HCT116 (cell line): ENCODE data around the gene TSKU. TPM values are rescaled to one million over a fixed set of nuclear protein-coding genes. Genes with fewer than 3 reads are reported as not detected.
"Not testable (repeated sequence)": the region's sequence is repeated elsewhere in the genome, so short reads cannot be mapped to it uniquely, and the experiment has no call there.

Source experiments
- ATAC-seq: fragments of 200-7000 bp; cut with Tn5 transposase; 2 replicates; pipeline ENCODE4 v1.9.1; 2020; ENCODE audit warnings: mild to moderate bottlenecking, moderate library complexity
- BruUV-seq: library from RNA; stranded (reverse); fragments of 400-500 nt; replicated peaks from 2 replicates; lab custom pipeline; 2021; lab: Mats Ljungman, UMichigan
- CTCF ChIA-PET: fragments of 300-600 bp; sonication (Branson Sonifier 250); formaldehyde crosslinking; loops from one replicate; lab custom pipeline; 2021; ENCODE audit warnings: antibody characterized with exemption; lab: Charles Lee
- POLR2A ChIA-PET: fragments of 300-600, 350-600 bp; sonication (Branson Sonifier 250); formaldehyde crosslinking; loops from one replicate; lab custom pipeline; 2021; ENCODE audit warnings: antibody characterized with exemption; lab: Charles Lee
- RAD21 ChIA-PET, 2 experiments: fragments of 300-600 bp; sonication (Branson Sonifier 250); formaldehyde crosslinking; loops; one replicate each; lab custom pipeline; 2023; ENCODE audit warnings: low total read pairs in 2 of 2; ENCODE audit not compliant: uncharacterized antibody in 2 of 2, unreplicated experiment in 2 of 2, low non-redundant PET in 1 of 2; lab: Charles Lee
- DNase-seq: peaks from one replicate; pipeline ENCODE4 v3.0.0-alpha.2; 2010; ENCODE audit warnings: low read depth, low spot score
- H2AFZ ChIP-seq: fragments of 200-600 bp; shearing (Covaris generic), sonication (generic); 2 replicates; pipeline ENCODE4 v1.6.1; 2017; ENCODE audit warnings: low read depth, mixed run types, mixed read lengths, antibody characterized with exemption, low read length; ENCODE audit not compliant: poor library complexity, severe bottlenecking
- H3K27ac ChIP-seq: 2 replicates; pipeline ENCODE4 v1.5.1; 2012; ENCODE audit warnings: low read depth, low read length
- H3K27me3 ChIP-seq: fragments of 200-600 bp; sonication (generic); 2 replicates; pipeline ENCODE4 v1.6.1; 2016; ENCODE audit warnings: mixed run types, low read length, mixed read lengths; ENCODE audit not compliant: insufficient read depth
- H3K36me3 ChIP-seq, 2 experiments: fragments of 200-500 bp in 1 of 2; fragments of 200-600 bp in 1 of 2; sonication (Bioruptor generic) in 1 of 2; sonication (generic) in 1 of 2; 2 replicates each; pipeline versions ENCODE4 v1.5.1 to v1.6.1; 2014 to 2016; ENCODE audit warnings: low read length in 2 of 2, inconsistent platforms in 1 of 2, mixed read lengths in 1 of 2, mixed run types in 1 of 2; ENCODE audit not compliant: insufficient read depth in 2 of 2, control insufficient read depth in 1 of 2
- H3K4me1 ChIP-seq, 2 experiments: fragments of 200-600 bp in 1 of 2; sonication (generic) in 1 of 2; 2 replicates each; pipeline versions ENCODE4 v1.5.1 to v1.6.1; 2012 to 2017; ENCODE audit warnings: low read length in 2 of 2, inconsistent platforms in 1 of 2, mild to moderate bottlenecking in 1 of 2, mixed read lengths in 1 of 2, mixed run types in 1 of 2, moderate library complexity in 1 of 2; ENCODE audit not compliant: insufficient read depth in 2 of 2, control insufficient read depth in 1 of 2
- H3K4me2 ChIP-seq: fragments of 200-600 bp; sonication (generic); 2 replicates; pipeline ENCODE4 v1.6.1; 2017; ENCODE audit warnings: mixed run types, low read length, mixed read lengths
- H3K4me3 ChIP-seq, 2 experiments: fragments of 200-600 bp in 1 of 2; sonication (generic) in 1 of 2; replicated peaks in 1 of 2; 2 replicates each; pipeline ENCODE4 v1.5.1; 2011 to 2016; ENCODE audit warnings: low read length in 2 of 2, control low read depth in 1 of 2, low read depth in 1 of 2, mild to moderate bottlenecking in 1 of 2, mixed read lengths in 1 of 2, mixed run types in 1 of 2
- H3K79me2 ChIP-seq: fragments of 200-600 bp; sonication (generic); 2 replicates; pipeline ENCODE4 v1.6.1; 2017; ENCODE audit warnings: mild to moderate bottlenecking, mixed run types, low read length, moderate library complexity, mixed read lengths; ENCODE audit not compliant: insufficient read depth
- H3K9ac ChIP-seq: fragments of 200-600 bp; sonication (generic); 2 replicates; pipeline ENCODE4 v1.6.1; 2016; ENCODE audit warnings: low read length, mixed read lengths
- H3K9me2 ChIP-seq: fragments of 200-600 bp; sonication (generic), shearing (Covaris generic); 2 replicates; pipeline ENCODE4 v1.6.1; 2017; ENCODE audit warnings: mixed run types, mild to moderate bottlenecking, moderate library complexity; ENCODE audit not compliant: insufficient read depth
- H3K9me3 ChIP-seq, 2 experiments: fragments of 200-500 bp in 1 of 2; fragments of 200-600 bp in 1 of 2; sonication (Bioruptor generic) in 1 of 2; sonication (generic) in 1 of 2; 2 replicates each; pipeline ENCODE4 v1.6.1; 2014 to 2017; ENCODE audit warnings: low read length in 2 of 2, mixed read lengths in 2 of 2, inconsistent platforms in 1 of 2, low read depth in 1 of 2, mild to moderate bottlenecking in 1 of 2, mixed run types in 1 of 2, moderate library complexity in 1 of 2; ENCODE audit not compliant: control insufficient read depth in 1 of 2, insufficient read depth in 1 of 2
- H4K20me1 ChIP-seq: fragments of 200-600 bp; sonication (generic), shearing (Covaris generic); 2 replicates; pipeline ENCODE4 v1.6.1; 2017; ENCODE audit warnings: mixed run types, mild to moderate bottlenecking, moderate library complexity; ENCODE audit not compliant: insufficient read depth
- CEBPB ChIP-seq: IDR thresholded peaks from 2 replicates; pipeline ENCODE4 v1.6.1; 2012; ENCODE audit warnings: low read depth
- ELF1 ChIP-seq: IDR thresholded peaks from 2 replicates; pipeline ENCODE4 v1.6.1; 2012; ENCODE audit warnings: low read depth, borderline replicate concordance
- EZH2 ChIP-seq: fragments of 200-600 bp; sonication (generic); IDR thresholded peaks from 2 replicates; pipeline ENCODE4 v1.6.1; 2017; ENCODE audit warnings: antibody characterized with exemption, mixed run types
- EZH2phosphoT487 ChIP-seq: fragments of 200-600 bp; IDR thresholded peaks from 2 replicates; pipeline ENCODE4 v1.6.1; 2018; ENCODE audit warnings: antibody characterized with exemption, borderline replicate concordance
- FOSL1 ChIP-seq: IDR thresholded peaks from 2 replicates; pipeline ENCODE4 v1.6.1; 2012; ENCODE audit warnings: low read depth
- JUND ChIP-seq: IDR thresholded peaks from 2 replicates; pipeline ENCODE4 v1.6.1; 2012
- MAX ChIP-seq: IDR thresholded peaks from 2 replicates; pipeline ENCODE4 v1.6.1; 2012
- POLR2A ChIP-seq: IDR thresholded peaks from 2 replicates; pipeline ENCODE4 v1.7.0; 2011; ENCODE audit warnings: borderline replicate concordance; ENCODE audit not compliant: insufficient read depth, insufficient read length; ENCODE audit errors: extremely low read depth
- RAD21 ChIP-seq: IDR thresholded peaks from 2 replicates; pipeline ENCODE4 v1.6.1; 2012; ENCODE audit warnings: low read depth, mild to moderate bottlenecking
- SP1 ChIP-seq: IDR thresholded peaks from 2 replicates; pipeline ENCODE4 v1.6.1; 2012; ENCODE audit warnings: low read depth
- SRF ChIP-seq: IDR thresholded peaks from 2 replicates; pipeline ENCODE4 v1.6.1; 2012; ENCODE audit warnings: low read depth
- intact Hi-C: fragments of 100-400 bp; cut with micrococcal nuclease; formaldehyde crosslinking; loops from 2 replicates; pipeline ENCODE4 v1.10.0; 2022
- total RNA-seq: library from RNA; stranded (reverse); gene quantifications from one replicate; pipeline ENCODE4 v1.2.1, GENCODE V29; 2021; ENCODE audit not compliant: unreplicated experiment
- TF ChIP-seq, protein P1 (sequence below): IDR thresholded peaks from 2 replicates; pipeline ENCODE4 v1.6.1; 2012

Gene TSKU
- total RNA-seq, 1 experiment from 2014 or later: 21.9 TPM

- Histone ChIP-seq H3K4me2 (no peak overlapping the region), H3K9me3 (no peaks in the 10 kb centered on the region), H3K4me3 (no peak overlapping the region), H3K27me3 (no peaks in the 10 kb centered on the region), H3K9ac (no peak overlapping the region), H3K79me2 (no peaks in the 10 kb centered on the region), H2AFZ (no peak overlapping the region), H3K4me1 (peaks cover 16 to 26% of the 10 kb centered on the region in 2 experiments; a peak in 3 of 4 replicates), H3K36me3 (no peaks in the 10 kb centered on the region), H4K20me1 (no peaks in the 10 kb centered on the region), H3K27ac (no peak overlapping the region), H3K9me2 (no peaks in the 10 kb centered on the region)
- no TSS peak for BruUV-seq
- DNase-seq: no peak
- TF ChIP-seq POLR2A: no peak
- TF ChIP-seq RAD21: no peak
- no peak for TF ChIP-seq JUND
- no peak for TF ChIP-seq SRF
- TF ChIP-seq CEBPB: no peak
- no peak for TF ChIP-seq EZH2
- TF ChIP-seq MAX: no peak
- TF ChIP-seq EZH2phosphoT487: no peak
- TF ChIP-seq SP1: no peak
- TF ChIP-seq FOSL1: no peak
- TF ChIP-seq, protein P1, sequence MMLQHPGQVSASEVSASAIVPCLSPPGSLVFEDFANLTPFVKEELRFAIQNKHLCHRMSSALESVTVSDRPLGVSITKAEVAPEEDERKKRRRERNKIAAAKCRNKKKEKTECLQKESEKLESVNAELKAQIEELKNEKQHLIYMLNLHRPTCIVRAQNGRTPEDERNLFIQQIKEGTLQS: no peak
- TF ChIP-seq ELF1: no peak
- RAD21 ChIA-PET: no interaction called here
- intact Hi-C loops: no loop called here
- POLR2A ChIA-PET: no interaction called here
- CTCF ChIA-PET: interaction anchor here (1.7 to 4.3 kb wide), 2 partner anchors 99 to 227 kb away, joined by 4 to 19 read pairs; no protein-coding TSS in a partner anchor
- ATAC-seq: no peak
Observed at GRCh38 chr11:76820184-76820566, 37.0 kb downstream of the TSKU start.

GRCh38 chr11:76821396-76821795 lies 38.2 kb downstream of the TSKU start:
- H2AFZ ChIP-seq, H3K9ac ChIP-seq, POLR2A ChIA-PET, H3K79me2 ChIP-seq, H4K20me1 ChIP-seq, CTCF ChIA-PET, H3K4me3 ChIP-seq, H3K36me3 ChIP-seq, H3K27ac ChIP-seq, intact Hi-C loops, H3K9me3 ChIP-seq, RAD21 ChIA-PET, DNase-seq, H3K9me2 ChIP-seq, H3K27me3 ChIP-seq, ATAC-seq, H3K4me2 ChIP-seq, BruUV-seq: not testable (repeated sequence)
- peaks cover 18 to 34% of the 10 kb centered on the region in 2 experiments; a peak in 3 of 4 replicates for H3K4me1 ChIP-seq
